A673 (cell line): Measurements from ENCODE around the gene NOSIP.

ENCODE experiments used
- CTCF ChIP-seq: fragments of 300-800, 200-600 bp; sonication (generic); conservative IDR thresholded peaks from 2 replicates; pipeline ENCODE4 v1.5.1; 2017; ENCODE audit warnings: low read depth, mild to moderate bottlenecking, antibody characterized with exemption, low read length, moderate library complexity, mixed read lengths
- EZH2 ChIP-seq: fragments of 200-600 bp; sonication (generic); IDR thresholded peaks from 2 replicates; pipeline ENCODE4 v1.6.1; 2017; ENCODE audit warnings: borderline replicate concordance, low read depth, mild to moderate bottlenecking, mixed read lengths, antibody characterized with exemption, low read length; ENCODE audit not compliant: poor library complexity, severe bottlenecking

- TF ChIP-seq EZH2 (no peak), CTCF (no peak)
These were observed 15.1 kb downstream of the NOSIP start for GRCh38 chr19:49565261-49565660.
